GM19239 (cell line): Measurements from ENCODE around the gene METTL13.

Source experiments
- DNase-seq: peaks from one replicate; pipeline ENCODE4 v3.0.0; 2011; ENCODE audit warnings: low spot score; ENCODE audit not compliant: insufficient read length
- FAIRE-seq: peaks from 2 replicates; lab custom pipeline; 2011; peaks lifted over from hg19 to GRCh38; lab: Jason Lieb, UNC

METTL13 gene

GRCh38 chr1:171800851-171801250, 19.4 kb downstream of the METTL13 start:
- DNase-seq = no peak

GRCh38 chr1:171801487-171801891, 20.0 kb downstream of the METTL13 start:
- DNase-seq (no peak), FAIRE-seq (peak; percentile 35)

More at GRCh38 chr1:171800851-171801250, 19.4 kb downstream of the METTL13 start:
- FAIRE-seq = no peak

- no peak for DNase-seq
- FAIRE-seq = no peak
Measured at GRCh38 chr1:171802207-171802606, 20.7 kb downstream of the METTL13 start.

- DNase-seq (no peak), FAIRE-seq (no peak)
Measured at GRCh38 chr1:171803045-171803444, 21.6 kb downstream of the METTL13 start.

GRCh38 chr1:171803461-171804022, 22.1 kb downstream of the METTL13 start:
- no peak for DNase-seq
- no peak for FAIRE-seq

GRCh38 chr1:171805395-171806115, 24.1 kb downstream of the METTL13 start:
- DNase-seq (peak; percentile 37), FAIRE-seq (peak; percentile 39)

GRCh38 chr1:171807556-171807955, 26.1 kb downstream of the METTL13 start:
- FAIRE-seq = no peak
- DNase-seq = no peak

- FAIRE-seq (no peak), DNase-seq (no peak)
Measured at GRCh38 chr1:171809834-171810233, 28.4 kb downstream of the METTL13 start.

GRCh38 chr1:171811672-171812071, 30.2 kb downstream of the METTL13 start:
- FAIRE-seq (no peak), DNase-seq (no peak)

- no peak for FAIRE-seq
- DNase-seq = no peak
Measured at GRCh38 chr1:171814692-171815091, 33.2 kb downstream of the METTL13 start.

- no peak for DNase-seq
- FAIRE-seq = no peak
Measured at GRCh38 chr1:171816300-171816901, 34.9 kb downstream of the METTL13 start.

GRCh38 chr1:171817511-171818265, 36.2 kb downstream of the METTL13 start:
- FAIRE-seq = no peak
- no peak for DNase-seq

- FAIRE-seq (no peak), DNase-seq (no peak)
Measured at GRCh38 chr1:171819946-171820345, 38.5 kb downstream of the METTL13 start.

- FAIRE-seq (no peak), DNase-seq (no peak)
Measured at GRCh38 chr1:171826973-171827372, 45.5 kb downstream of the METTL13 start.

- no peak for FAIRE-seq
- no peak for DNase-seq
Measured at GRCh38 chr1:171828794-171829193, 47.3 kb downstream of the METTL13 start.

- no peak for FAIRE-seq
- DNase-seq = no peak
Measured at GRCh38 chr1:171833091-171833825, 51.8 kb downstream of the METTL13 start.

GRCh38 chr1:171834821-171835220, 53.4 kb downstream of the METTL13 start:
- DNase-seq = no peak

GRCh38 chr1:171835891-171836290, 54.4 kb downstream of the METTL13 start:
- no peak for FAIRE-seq
- DNase-seq = no peak

More at GRCh38 chr1:171834821-171835220, 53.4 kb downstream of the METTL13 start:
- FAIRE-seq = no peak

- DNase-seq (peak; percentile 81), FAIRE-seq (no peak)
Measured at GRCh38 chr1:171841050-171841910, 59.8 kb downstream of the METTL13 start, which contains the start of gene DNM3. Gene DNM3 (plus strand): TSS chr1:171841498. CDS start chr1:171841657, 159 bp downstream.
